ENCODE measurements around the gene NRN1L.
A peak's percentile ranks its signal among the peaks of the same experiment; 100 is the strongest.
"Not testable (repeated sequence)": the region's sequence is repeated elsewhere in the genome, so short reads cannot be mapped to it uniquely, and the experiment has no call there.

Gene NRN1L

GRCh38 chr16:67884684-67885083, at the start of gene NRN1L:
Gene NRN1L, plus strand, starts transcription at chr16:67884885. Its CDS starts 19 bp downstream, at chr16:67884904.
- Histone ChIP-seq H3K27ac (ENCODE audit: low read length) (no peak within 1 kb of the TSS), H3K4me3 (ENCODE audit: low read length) (no peak within 1 kb of the TSS), H3K9me3 (ENCODE audit: control insufficient read depth, insufficient read depth, low read length) (no peaks in the 10 kb centered on the region), H3K36me3 (ENCODE audit: control insufficient read depth, insufficient read depth, low read length) (peaks cover 29% of the 10 kb centered on the region), H3K27me3 (ENCODE audit: control insufficient read depth, insufficient read depth, low read length) (no peaks in the 10 kb centered on the region), H3K4me1 (ENCODE audit: control insufficient read depth, insufficient read depth, low read length) (peaks cover 5% of the 10 kb centered on the region)
- no CpG with 5 or more reads among the region's 22 CpGs for WGBS (ENCODE audit: insufficient coverage, insufficient read length)
- peak; percentile 89 for DNase-seq (ENCODE audit: low read depth, low spot score)

- H3K36me3 ChIP-seq (ENCODE audit: control insufficient read depth, insufficient read depth, low read length); H3K27ac ChIP-seq (ENCODE audit: low read length); H3K4me1 ChIP-seq (ENCODE audit: control insufficient read depth, insufficient read depth, low read length); H3K9me3 ChIP-seq (ENCODE audit: control insufficient read depth, insufficient read depth, low read length); H3K27me3 ChIP-seq (ENCODE audit: control insufficient read depth, insufficient read depth, low read length); H3K4me3 ChIP-seq (ENCODE audit: low read length); DNase-seq (ENCODE audit: low read depth, low spot score): not testable (repeated sequence)
- no CpG with 5 or more reads among the region's 10 CpGs for WGBS (ENCODE audit: insufficient coverage, insufficient read length)
Measured at GRCh38 chr16:67837190-67837589, 47.5 kb upstream of the NRN1L start.

GRCh38 chr16:67837811-67838210, 46.9 kb upstream of the NRN1L start:
- Histone ChIP-seq H3K27me3 (ENCODE audit: control insufficient read depth, insufficient read depth, low read length) (no peaks in the 10 kb centered on the region), H3K27ac (ENCODE audit: low read length) (no peak overlapping the region), H3K4me3 (ENCODE audit: low read length) (no peak overlapping the region), H3K9me3 (ENCODE audit: control insufficient read depth, insufficient read depth, low read length) (no peaks in the 10 kb centered on the region), H3K36me3 (ENCODE audit: control insufficient read depth, insufficient read depth, low read length) (no peaks in the 10 kb centered on the region), H3K4me1 (ENCODE audit: control insufficient read depth, insufficient read depth, low read length) (peaks cover 2% of the 10 kb centered on the region; the same call in 1 of the 2 replicates)
- no CpG with 5 or more reads among the region's 2 CpGs for WGBS (ENCODE audit: insufficient coverage, insufficient read length)
- DNase-seq (ENCODE audit: low read depth, low spot score) = no peak

GRCh38 chr16:67841198-67841815, 43.4 kb upstream of the NRN1L start:
- no peaks in the 10 kb centered on the region for H3K36me3 ChIP-seq (ENCODE audit: control insufficient read depth, insufficient read depth, low read length)
- no peak for DNase-seq (ENCODE audit: low read depth, low spot score)
- H3K27ac ChIP-seq (ENCODE audit: low read length) = no peak overlapping the region
- H3K9me3 ChIP-seq (ENCODE audit: control insufficient read depth, insufficient read depth, low read length) = no peaks in the 10 kb centered on the region
- H3K4me3 ChIP-seq (ENCODE audit: low read length) = peak overlapping the region; percentile 1; the same call in 1 of the 2 replicates
- H3K4me1 ChIP-seq (ENCODE audit: control insufficient read depth, insufficient read depth, low read length) = peaks cover 5% of the 10 kb centered on the region; the same call in 1 of the 2 replicates
- no peaks in the 10 kb centered on the region for H3K27me3 ChIP-seq (ENCODE audit: control insufficient read depth, insufficient read depth, low read length)
- WGBS (ENCODE audit: insufficient coverage, insufficient read length) = no CpG with 5 or more reads among the region's 17 CpGs

GRCh38 chr16:67841816-67842508, 42.7 kb upstream of the NRN1L start, which contains the start of gene THAP11:
Gene THAP11, plus strand, starts transcription at chr16:67842320. Its CDS starts 235 bp downstream, at chr16:67842555.
- no peaks in the 10 kb centered on the region for H3K27me3 ChIP-seq (ENCODE audit: control insufficient read depth, insufficient read depth, low read length)
- peak within 1 kb of the TSS; percentile 88; the same call in 1 of the 2 replicates for H3K4me3 ChIP-seq (ENCODE audit: low read length)
- DNase-seq (ENCODE audit: low read depth, low spot score) = peak; percentile 96
- no CpG with 5 or more reads among the region's 83 CpGs for WGBS (ENCODE audit: insufficient coverage, insufficient read length)
- peaks cover 5% of the 10 kb centered on the region; the same call in 1 of the 2 replicates for H3K4me1 ChIP-seq (ENCODE audit: control insufficient read depth, insufficient read depth, low read length)
- no peaks in the 10 kb centered on the region for H3K36me3 ChIP-seq (ENCODE audit: control insufficient read depth, insufficient read depth, low read length)
- no peak within 1 kb of the TSS for H3K27ac ChIP-seq (ENCODE audit: low read length)
- no peaks in the 10 kb centered on the region for H3K9me3 ChIP-seq (ENCODE audit: control insufficient read depth, insufficient read depth, low read length)

GRCh38 chr16:67842509-67843342, 42.0 kb upstream of the NRN1L start:
- H3K27ac ChIP-seq (ENCODE audit: low read length) = no peak overlapping the region
- no peaks in the 10 kb centered on the region for H3K9me3 ChIP-seq (ENCODE audit: control insufficient read depth, insufficient read depth, low read length)
- peaks cover 5% of the 10 kb centered on the region; the same call in 1 of the 2 replicates for H3K4me1 ChIP-seq (ENCODE audit: control insufficient read depth, insufficient read depth, low read length)
- no peaks in the 10 kb centered on the region for H3K36me3 ChIP-seq (ENCODE audit: control insufficient read depth, insufficient read depth, low read length)
- no peaks in the 10 kb centered on the region for H3K27me3 ChIP-seq (ENCODE audit: control insufficient read depth, insufficient read depth, low read length)
- peak overlapping the region; percentile 88; the same call in 1 of the 2 replicates for H3K4me3 ChIP-seq (ENCODE audit: low read length)
- no CpG with 5 or more reads among the region's 67 CpGs for WGBS (ENCODE audit: insufficient coverage, insufficient read length)
- no peak for DNase-seq (ENCODE audit: low read depth, low spot score)

- no CpG with 5 or more reads among the region's 11 CpGs for WGBS (ENCODE audit: insufficient coverage, insufficient read length)
- no peak for DNase-seq (ENCODE audit: low read depth, low spot score)
- Histone ChIP-seq H3K27me3 (ENCODE audit: control insufficient read depth, insufficient read depth, low read length) (no peaks in the 10 kb centered on the region), H3K27ac (ENCODE audit: low read length) (no peak overlapping the region), H3K36me3 (ENCODE audit: control insufficient read depth, insufficient read depth, low read length) (no peaks in the 10 kb centered on the region), H3K4me1 (ENCODE audit: control insufficient read depth, insufficient read depth, low read length) (peaks cover 5% of the 10 kb centered on the region; the same call in 1 of the 2 replicates), H3K9me3 (ENCODE audit: control insufficient read depth, insufficient read depth, low read length) (no peaks in the 10 kb centered on the region), H3K4me3 (ENCODE audit: low read length) (peak overlapping the region; percentile 88; the same call in 1 of the 2 replicates)
Measured at GRCh38 chr16:67843343-67843765, 41.3 kb upstream of the NRN1L start.

- Histone ChIP-seq H3K4me1 (ENCODE audit: control insufficient read depth, insufficient read depth, low read length) (peaks cover 5% of the 10 kb centered on the region; the same call in 1 of the 2 replicates), H3K27ac (ENCODE audit: low read length) (no peak overlapping the region), H3K4me3 (ENCODE audit: low read length) (no peak overlapping the region), H3K9me3 (ENCODE audit: control insufficient read depth, insufficient read depth, low read length) (no peaks in the 10 kb centered on the region), H3K36me3 (ENCODE audit: control insufficient read depth, insufficient read depth, low read length) (no peaks in the 10 kb centered on the region), H3K27me3 (ENCODE audit: control insufficient read depth, insufficient read depth, low read length) (no peaks in the 10 kb centered on the region)
- no CpG with 5 or more reads among the region's 4 CpGs for WGBS (ENCODE audit: insufficient coverage, insufficient read length)
- DNase-seq (ENCODE audit: low read depth, low spot score) = no peak
Measured at GRCh38 chr16:67844497-67844896, 40.2 kb upstream of the NRN1L start.

- no peak for DNase-seq (ENCODE audit: low read depth, low spot score)
- no peaks in the 10 kb centered on the region for H3K9me3 ChIP-seq (ENCODE audit: control insufficient read depth, insufficient read depth, low read length)
- no CpG with 5 or more reads among the region's 5 CpGs for WGBS (ENCODE audit: insufficient coverage, insufficient read length)
- H3K27me3 ChIP-seq (ENCODE audit: control insufficient read depth, insufficient read depth, low read length) = no peaks in the 10 kb centered on the region
- H3K36me3 ChIP-seq (ENCODE audit: control insufficient read depth, insufficient read depth, low read length) = no peaks in the 10 kb centered on the region
- H3K4me3 ChIP-seq (ENCODE audit: low read length) = peak overlapping the region; percentile 84; the same call in 1 of the 2 replicates
- peaks cover 5% of the 10 kb centered on the region; the same call in 1 of the 2 replicates for H3K4me1 ChIP-seq (ENCODE audit: control insufficient read depth, insufficient read depth, low read length)
- H3K27ac ChIP-seq (ENCODE audit: low read length) = no peak overlapping the region
Measured at GRCh38 chr16:67845291-67846062, 39.2 kb upstream of the NRN1L start.

Data from iPS DF 6.9 (cell line).